ENCODE data around the gene ATXN1. TPM values are rescaled to one million over a fixed set of nuclear protein-coding genes. Genes with fewer than 3 reads are reported as not detected.
A peak's percentile ranks its signal among the peaks of the same experiment; 100 is the strongest.

The ATXN1 gene
- polyA plus RNA-seq, 1 of the 3 experiments (the other 2 are of a cell fraction) = 7.9 TPM

- Histone ChIP-seq H3K79me2 (ENCODE audit: insufficient read depth) (no peaks in the 10 kb centered on the region), H3K9me3 (no peaks in the 10 kb centered on the region), H3K9me2 (no peaks in the 10 kb centered on the region), H3K27me3 (ENCODE audit: insufficient read depth) (no peaks in the 10 kb centered on the region), H3K4me3 (ENCODE audit: low read depth in 2 of 2, low read length in 1 of 2) (peak overlapping the region in 1 of 2 experiments; percentile 33; a peak in 1 of 4 replicates), H3K9ac (no peak overlapping the region), H2AFZ (ENCODE audit: low read depth) (no peak overlapping the region), H4K20me1 (ENCODE audit: insufficient read depth) (no peaks in the 10 kb centered on the region), H3K27ac (ENCODE audit: low read depth in 2 of 2, low read length in 1 of 2) (no peak overlapping the region), H3F3A (replicated peaks; ENCODE audit: insufficient read depth) (no peaks in the 10 kb centered on the region), H3K36me3 (replicated peaks in 1 of 2; ENCODE audit: control insufficient read depth in 1 of 2, insufficient read depth in 2 of 2, low read length in 1 of 2) (no peaks in the 10 kb centered on the region), H3K4me1 (ENCODE audit: control insufficient read depth in 1 of 2, insufficient read depth in 2 of 2, low read depth in 1 of 2, low read length in 1 of 2) (no peaks in the 10 kb centered on the region), H3K4me2 (no peak overlapping the region)
- peak; percentile 72 for DNase-seq
- TF ChIP-seq TAF1 (IDR thresholded peaks at IDR 0.05; ENCODE audit: borderline replicate concordance, low read depth, low read length) = no peak
- TF ChIP-seq PBX3 (IDR thresholded peaks at IDR 0.05) = no peak
- TF ChIP-seq NRF1 (IDR thresholded peaks at IDR 0.05; ENCODE audit: low read depth, low read length) = no peak
- TF ChIP-seq, protein P1, sequence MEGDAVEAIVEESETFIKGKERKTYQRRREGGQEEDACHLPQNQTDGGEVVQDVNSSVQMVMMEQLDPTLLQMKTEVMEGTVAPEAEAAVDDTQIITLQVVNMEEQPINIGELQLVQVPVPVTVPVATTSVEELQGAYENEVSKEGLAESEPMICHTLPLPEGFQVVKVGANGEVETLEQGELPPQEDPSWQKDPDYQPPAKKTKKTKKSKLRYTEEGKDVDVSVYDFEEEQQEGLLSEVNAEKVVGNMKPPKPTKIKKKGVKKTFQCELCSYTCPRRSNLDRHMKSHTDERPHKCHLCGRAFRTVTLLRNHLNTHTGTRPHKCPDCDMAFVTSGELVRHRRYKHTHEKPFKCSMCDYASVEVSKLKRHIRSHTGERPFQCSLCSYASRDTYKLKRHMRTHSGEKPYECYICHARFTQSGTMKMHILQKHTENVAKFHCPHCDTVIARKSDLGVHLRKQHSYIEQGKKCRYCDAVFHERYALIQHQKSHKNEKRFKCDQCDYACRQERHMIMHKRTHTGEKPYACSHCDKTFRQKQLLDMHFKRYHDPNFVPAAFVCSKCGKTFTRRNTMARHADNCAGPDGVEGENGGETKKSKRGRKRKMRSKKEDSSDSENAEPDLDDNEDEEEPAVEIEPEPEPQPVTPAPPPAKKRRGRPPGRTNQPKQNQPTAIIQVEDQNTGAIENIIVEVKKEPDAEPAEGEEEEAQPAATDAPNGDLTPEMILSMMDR (IDR thresholded peaks at IDR 0.05) = peak; percentile 59
- peak; percentile 56 for TF ChIP-seq RAD21 (IDR thresholded peaks at IDR 0.05; ENCODE audit: low read length)
- no peak for TF ChIP-seq YY1 (IDR thresholded peaks at IDR 0.05; ENCODE audit: low read depth)
- TF ChIP-seq, protein P2, sequence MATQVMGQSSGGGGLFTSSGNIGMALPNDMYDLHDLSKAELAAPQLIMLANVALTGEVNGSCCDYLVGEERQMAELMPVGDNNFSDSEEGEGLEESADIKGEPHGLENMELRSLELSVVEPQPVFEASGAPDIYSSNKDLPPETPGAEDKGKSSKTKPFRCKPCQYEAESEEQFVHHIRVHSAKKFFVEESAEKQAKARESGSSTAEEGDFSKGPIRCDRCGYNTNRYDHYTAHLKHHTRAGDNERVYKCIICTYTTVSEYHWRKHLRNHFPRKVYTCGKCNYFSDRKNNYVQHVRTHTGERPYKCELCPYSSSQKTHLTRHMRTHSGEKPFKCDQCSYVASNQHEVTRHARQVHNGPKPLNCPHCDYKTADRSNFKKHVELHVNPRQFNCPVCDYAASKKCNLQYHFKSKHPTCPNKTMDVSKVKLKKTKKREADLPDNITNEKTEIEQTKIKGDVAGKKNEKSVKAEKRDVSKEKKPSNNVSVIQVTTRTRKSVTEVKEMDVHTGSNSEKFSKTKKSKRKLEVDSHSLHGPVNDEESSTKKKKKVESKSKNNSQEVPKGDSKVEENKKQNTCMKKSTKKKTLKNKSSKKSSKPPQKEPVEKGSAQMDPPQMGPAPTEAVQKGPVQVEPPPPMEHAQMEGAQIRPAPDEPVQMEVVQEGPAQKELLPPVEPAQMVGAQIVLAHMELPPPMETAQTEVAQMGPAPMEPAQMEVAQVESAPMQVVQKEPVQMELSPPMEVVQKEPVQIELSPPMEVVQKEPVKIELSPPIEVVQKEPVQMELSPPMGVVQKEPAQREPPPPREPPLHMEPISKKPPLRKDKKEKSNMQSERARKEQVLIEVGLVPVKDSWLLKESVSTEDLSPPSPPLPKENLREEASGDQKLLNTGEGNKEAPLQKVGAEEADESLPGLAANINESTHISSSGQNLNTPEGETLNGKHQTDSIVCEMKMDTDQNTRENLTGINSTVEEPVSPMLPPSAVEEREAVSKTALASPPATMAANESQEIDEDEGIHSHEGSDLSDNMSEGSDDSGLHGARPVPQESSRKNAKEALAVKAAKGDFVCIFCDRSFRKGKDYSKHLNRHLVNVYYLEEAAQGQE (IDR thresholded peaks at IDR 0.05; ENCODE audit: low read depth, low read length) = no peak
- ChIA-PET POLR2A (no interaction called here), CTCF (interaction anchor here (0.7 to 1.7 kb wide), 15 partner anchors 10 to 485 kb away, joined by 3 to 8 read pairs (median 3); no protein-coding TSS in a partner anchor)
- WGBS (ENCODE audit: low lambda C conversion rate) = 83% methylated on average over 14 of the region's 15 CpGs
Observed at GRCh38 chr6:16286151-16286522, 475.1 kb downstream of the ATXN1 start.

DNA sequence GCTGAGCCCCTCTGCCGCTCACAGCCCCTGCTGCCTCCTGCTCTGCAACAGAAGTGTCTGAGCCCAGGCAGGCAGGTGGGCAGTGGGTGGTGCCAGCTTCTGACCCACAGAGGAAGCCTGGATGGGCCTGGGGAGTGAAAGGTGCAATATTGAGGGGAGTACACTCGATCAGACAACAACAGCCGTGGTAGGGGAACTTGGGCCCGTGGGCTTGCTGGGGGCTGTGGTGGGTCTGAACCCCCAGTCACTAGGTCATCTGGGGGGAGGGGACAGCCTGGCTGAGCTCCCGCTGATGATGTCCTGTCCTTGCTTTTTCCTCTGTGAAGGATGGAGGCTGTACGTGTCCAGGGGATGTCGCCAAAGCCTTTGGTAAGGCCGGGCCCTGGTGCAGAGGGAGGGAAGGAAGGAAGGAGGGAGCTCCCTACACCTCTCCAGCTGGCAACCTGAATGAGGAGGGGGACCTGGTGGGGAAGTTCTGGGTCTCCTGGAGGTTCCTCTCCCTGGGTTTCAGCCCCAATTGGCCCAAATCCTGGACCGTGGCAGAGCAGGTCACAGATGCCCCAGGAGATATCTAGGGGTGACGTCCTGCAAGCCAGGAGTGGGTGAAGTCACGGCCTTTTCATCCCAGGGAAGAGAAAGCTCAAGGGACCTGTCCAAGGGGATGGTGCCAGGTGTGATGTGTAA lies 475.7 kb downstream of the ATXN1 start:
- DNase-seq = no peak
- Histone ChIP-seq H3K27ac (ENCODE audit: low read depth in 2 of 2, low read length in 1 of 2) (no peak overlapping the region), H3K9me3 (no peaks in the 10 kb centered on the region), H3K4me2 (no peak overlapping the region), H3K79me2 (ENCODE audit: insufficient read depth) (no peaks in the 10 kb centered on the region), H4K20me1 (ENCODE audit: insufficient read depth) (no peaks in the 10 kb centered on the region), H2AFZ (ENCODE audit: low read depth) (no peak overlapping the region), H3K4me1 (ENCODE audit: control insufficient read depth in 1 of 2, insufficient read depth in 2 of 2, low read depth in 1 of 2, low read length in 1 of 2) (no peaks in the 10 kb centered on the region), H3F3A (replicated peaks; ENCODE audit: insufficient read depth) (no peaks in the 10 kb centered on the region), H3K36me3 (replicated peaks in 1 of 2; ENCODE audit: control insufficient read depth in 1 of 2, insufficient read depth in 2 of 2, low read length in 1 of 2) (no peaks in the 10 kb centered on the region), H3K9me2 (no peaks in the 10 kb centered on the region), H3K4me3 (ENCODE audit: low read depth in 2 of 2, low read length in 1 of 2) (peak overlapping the region in 1 of 2 experiments; percentile 33; a peak in 1 of 4 replicates), H3K9ac (no peak overlapping the region), H3K27me3 (ENCODE audit: insufficient read depth) (no peaks in the 10 kb centered on the region)
- ChIA-PET POLR2A (no interaction called here), CTCF (interaction anchor here (0.7 to 1.7 kb wide), 13 partner anchors 10 to 225 kb away, joined by 3 to 8 read pairs (median 3); no protein-coding TSS in a partner anchor)
- 83% methylated on average over 5 of the region's 11 CpGs for WGBS (ENCODE audit: low lambda C conversion rate)
- TF ChIP-seq, protein P3, sequence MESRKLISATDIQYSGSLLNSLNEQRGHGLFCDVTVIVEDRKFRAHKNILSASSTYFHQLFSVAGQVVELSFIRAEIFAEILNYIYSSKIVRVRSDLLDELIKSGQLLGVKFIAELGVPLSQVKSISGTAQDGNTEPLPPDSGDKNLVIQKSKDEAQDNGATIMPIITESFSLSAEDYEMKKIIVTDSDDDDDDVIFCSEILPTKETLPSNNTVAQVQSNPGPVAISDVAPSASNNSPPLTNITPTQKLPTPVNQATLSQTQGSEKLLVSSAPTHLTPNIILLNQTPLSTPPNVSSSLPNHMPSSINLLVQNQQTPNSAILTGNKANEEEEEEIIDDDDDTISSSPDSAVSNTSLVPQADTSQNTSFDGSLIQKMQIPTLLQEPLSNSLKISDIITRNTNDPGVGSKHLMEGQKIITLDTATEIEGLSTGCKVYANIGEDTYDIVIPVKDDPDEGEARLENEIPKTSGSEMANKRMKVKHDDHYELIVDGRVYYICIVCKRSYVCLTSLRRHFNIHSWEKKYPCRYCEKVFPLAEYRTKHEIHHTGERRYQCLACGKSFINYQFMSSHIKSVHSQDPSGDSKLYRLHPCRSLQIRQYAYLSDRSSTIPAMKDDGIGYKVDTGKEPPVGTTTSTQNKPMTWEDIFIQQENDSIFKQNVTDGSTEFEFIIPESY (IDR thresholded peaks at IDR 0.05; ENCODE audit: borderline replicate concordance, low read depth) = no peak
- TF ChIP-seq, protein P4, sequence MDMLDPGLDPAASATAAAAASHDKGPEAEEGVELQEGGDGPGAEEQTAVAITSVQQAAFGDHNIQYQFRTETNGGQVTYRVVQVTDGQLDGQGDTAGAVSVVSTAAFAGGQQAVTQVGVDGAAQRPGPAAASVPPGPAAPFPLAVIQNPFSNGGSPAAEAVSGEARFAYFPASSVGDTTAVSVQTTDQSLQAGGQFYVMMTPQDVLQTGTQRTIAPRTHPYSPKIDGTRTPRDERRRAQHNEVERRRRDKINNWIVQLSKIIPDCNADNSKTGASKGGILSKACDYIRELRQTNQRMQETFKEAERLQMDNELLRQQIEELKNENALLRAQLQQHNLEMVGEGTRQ (IDR thresholded peaks at IDR 0.05; ENCODE audit: borderline replicate concordance, low read depth, low read length) = no peak
- TF ChIP-seq IRF3 (IDR thresholded peaks at IDR 0.05; ENCODE audit: low read depth, low read length) (no peak), RAD21 (IDR thresholded peaks at IDR 0.05; ENCODE audit: low read length) (no peak)
- TF ChIP-seq, protein P1 (IDR thresholded peaks at IDR 0.05) = no peak

Measured in SK-N-SH (cell line).